IPS DF 19.7 (cell line): ENCODE measurements around the gene CMPK1.

Experiments
- DNase-seq: peaks from one replicate; pipeline ENCODE4 v3.0.0-alpha.2; 2013; ENCODE audit warnings: low read depth, low spot score

Gene CMPK1

DNA sequence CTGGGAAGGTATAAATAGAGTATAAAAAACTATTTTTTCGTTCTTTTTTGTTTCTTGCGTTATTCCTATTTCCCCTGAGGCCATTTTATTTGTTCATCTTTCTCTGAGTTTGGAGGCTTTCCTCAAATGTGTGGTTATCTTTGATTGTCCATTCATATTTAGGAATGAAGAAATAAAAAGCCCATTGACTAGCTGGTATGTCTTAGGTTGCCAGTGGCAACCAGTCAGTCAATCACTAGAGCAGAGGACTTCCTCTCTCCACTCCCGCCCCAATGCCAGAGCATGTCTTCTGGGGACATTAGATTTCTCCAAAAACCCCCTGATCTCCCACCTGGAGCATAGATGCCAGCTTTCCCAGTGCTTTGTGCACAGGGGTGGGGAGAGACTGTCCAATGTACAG, 61.8 kb downstream of the CMPK1 start:
- no peak for DNase-seq

DNA sequence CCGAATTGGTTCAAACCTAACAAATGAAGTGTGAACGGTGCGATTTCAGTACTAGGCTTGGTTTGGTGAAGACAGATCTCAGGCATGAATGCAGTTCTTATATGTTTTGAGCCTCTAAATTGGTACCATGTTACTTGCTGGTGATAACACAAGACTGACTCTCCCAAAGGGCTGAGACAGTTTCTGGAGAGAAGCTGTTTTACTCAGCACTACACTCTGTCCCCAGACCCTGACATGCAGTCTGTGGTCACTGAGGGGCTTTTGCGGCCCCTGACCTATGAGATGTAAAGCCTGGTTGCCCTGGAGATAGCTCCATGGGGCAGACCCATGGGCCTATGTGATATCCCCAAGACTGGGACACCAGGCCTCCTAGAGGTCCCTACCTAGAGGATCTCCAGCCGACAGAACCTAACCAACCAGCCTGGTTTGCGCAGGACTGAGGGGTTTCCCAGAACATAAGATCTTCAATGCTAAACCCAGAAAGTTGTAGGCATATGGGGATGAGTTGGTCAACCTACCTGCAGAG, 63.1 kb downstream of the CMPK1 start:
- no peak for DNase-seq

DNA sequence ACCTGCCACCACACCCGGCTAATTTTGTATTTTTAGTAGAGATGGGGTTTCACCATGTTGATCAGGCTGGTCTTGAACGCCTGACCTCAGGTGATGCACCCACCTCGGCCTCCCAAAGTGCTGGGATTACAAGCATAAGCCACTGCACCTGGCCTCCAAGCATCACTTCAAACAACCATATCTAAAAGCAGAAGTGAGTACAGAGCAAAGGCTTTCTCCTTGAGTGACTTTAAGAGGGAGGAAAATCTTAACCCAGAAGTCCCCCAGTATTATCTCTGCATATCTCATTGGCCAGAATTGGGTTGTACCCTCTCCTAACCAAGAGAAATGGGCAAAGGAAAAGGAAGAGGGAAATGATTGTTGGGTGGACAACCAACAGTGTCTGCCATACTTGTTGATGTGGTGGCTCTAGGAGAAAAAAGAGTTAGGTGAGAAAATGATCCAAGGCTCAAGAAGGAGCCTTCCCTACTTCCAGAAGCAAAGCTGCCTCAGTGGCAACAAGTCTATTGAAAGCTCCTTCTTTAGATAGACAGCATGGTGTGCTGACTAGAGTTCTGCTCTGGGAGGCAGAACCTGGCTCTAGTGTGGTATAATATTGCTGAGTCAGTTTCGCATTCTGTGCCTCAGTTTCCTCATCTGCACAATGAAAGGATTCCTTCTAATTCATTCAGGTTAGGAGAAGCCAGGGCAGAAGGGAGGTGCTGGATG, 65.7 kb downstream of the CMPK1 start:
- DNase-seq, result no peak

DNA sequence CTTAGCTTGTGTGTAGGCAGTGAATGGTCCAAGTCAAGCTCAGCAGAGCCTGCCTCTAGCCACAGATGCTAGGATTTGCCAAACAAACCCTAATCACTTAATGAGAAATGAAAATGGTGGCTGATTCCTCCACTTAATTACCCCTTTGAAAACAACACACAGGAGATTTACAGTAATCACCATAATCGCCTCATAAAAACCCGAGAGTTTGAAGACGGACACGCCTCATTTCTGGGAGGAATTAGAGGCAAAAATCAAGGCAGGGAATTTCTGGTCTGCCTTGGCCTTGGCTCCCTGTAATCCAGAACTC, 66.2 kb downstream of the CMPK1 start:
- DNase-seq, result no peak

DNA sequence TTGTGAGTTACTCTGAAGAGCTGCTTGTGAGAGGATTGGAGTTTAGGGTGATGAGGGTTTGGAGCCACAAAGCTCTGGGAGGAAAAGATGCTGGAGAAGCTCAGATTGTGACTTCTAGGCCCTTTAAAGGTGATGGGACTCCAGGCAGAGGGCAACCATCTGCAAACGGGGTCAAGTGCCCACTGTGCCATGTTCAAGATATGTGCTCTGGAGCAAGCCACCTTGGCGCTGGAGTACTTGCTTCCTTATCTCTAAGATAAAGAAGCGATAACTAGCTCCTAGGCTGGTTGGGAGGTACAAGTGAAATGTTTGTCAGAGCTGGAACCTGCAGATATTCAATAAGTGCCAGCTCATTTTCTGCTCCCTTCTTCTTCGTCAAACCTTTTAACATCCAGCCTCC, 68.2 kb downstream of the CMPK1 start:
- DNase-seq, result no peak

DNA sequence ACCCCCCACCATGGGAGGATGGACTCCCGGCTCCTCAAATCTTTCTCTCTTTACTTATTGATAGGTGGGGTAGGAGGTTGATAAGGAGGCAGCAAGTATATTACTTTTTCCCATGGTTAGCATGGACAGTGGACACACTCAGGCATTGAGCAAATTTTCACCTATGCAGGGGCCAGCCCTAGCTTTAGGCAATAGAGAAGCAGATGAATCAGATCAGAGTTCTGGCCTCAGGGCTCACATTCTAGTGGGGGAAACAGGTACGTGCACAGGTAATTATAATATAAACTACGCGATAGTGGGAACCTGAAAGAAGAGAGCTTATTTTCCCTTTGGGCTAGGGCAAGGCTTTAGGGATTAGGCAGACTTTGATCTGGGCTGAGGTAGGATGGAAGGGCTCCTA, 69.0 kb downstream of the CMPK1 start:
- DNase-seq, result no peak

DNA sequence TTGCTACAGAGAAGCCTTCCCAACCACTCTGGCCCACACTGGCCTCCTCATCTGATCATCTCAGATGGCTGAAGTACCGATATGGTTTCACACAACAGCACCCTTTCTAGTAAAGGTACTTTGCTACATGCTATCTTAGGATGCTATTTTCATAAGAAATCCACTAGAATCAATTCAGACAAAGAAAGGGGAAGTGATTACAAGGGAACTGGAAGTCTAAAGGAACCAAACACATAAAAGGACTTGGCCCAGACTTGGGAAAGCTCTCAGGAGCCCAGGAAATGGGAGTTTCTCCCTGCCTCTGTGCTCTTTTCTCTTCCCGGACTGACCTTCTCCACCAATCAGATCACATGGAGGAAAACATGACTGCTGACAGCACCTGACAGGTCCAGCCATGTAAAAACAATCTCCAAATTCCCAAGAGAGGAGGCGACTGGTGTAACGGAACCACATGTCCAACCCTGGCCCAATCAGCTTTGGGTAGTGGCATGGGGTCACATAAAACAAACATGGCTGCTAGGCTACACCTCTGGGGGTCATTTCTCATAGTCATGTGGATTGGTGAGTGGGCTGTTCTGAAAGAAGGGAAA, 69.8 kb downstream of the CMPK1 start:
- no peak for DNase-seq

DNA sequence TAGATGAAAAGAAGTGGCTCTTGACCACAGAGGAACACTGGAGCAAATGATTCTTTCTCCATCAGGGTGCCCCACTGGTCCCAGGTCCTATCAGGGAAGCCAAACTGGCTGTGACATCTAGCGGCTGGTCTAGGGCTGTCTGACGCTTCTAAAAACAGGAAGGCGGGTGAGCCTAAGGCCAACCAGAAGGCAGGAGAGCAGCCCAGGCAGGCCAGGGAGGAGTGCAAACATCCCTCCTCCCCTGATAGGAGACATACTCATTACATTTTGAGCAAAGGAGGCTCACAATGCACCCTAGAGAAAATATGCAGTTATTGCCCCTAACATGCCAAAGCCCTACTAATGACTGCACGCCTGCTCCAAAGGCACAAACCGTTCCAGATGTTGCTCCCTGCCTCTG, 72.1 kb downstream of the CMPK1 start:
- no peak for DNase-seq

DNA sequence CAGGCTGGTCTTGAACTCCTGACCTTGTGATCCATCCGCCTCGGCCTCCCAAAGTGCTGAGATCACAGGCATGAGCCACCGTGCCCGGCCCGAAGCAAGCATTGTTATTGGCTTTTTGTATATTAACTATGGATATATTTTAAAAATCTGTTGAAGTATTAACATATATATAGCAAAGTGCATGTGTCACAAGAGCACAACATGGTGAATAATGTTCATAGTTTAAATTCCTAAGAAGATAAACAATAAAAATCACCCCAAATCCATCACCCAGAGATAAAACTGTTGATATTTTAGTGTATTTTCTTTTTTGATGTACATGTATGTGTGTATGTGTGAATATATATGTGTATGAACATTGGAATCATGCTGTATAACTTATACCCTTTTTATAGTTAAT, 73.4 kb downstream of the CMPK1 start:
- DNase-seq, result no peak

DNA sequence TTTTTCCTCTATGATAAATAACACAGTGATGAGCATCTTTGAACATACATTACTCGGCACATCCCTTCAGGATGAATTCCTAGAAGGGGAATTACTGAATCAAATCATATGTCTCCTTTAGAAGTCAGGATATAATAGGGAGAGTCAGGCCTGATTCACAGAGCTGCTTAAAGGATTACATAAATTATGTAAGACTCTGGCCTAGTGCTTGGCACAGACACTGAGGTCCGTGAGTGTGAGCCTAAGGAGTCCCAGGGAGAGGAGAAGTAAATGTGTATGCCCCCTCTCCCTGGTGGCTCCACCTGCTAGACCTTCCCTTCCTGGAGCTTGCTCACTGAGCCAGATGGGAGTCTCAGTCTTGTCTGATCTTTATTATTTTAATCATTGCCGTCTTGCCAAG, 73.9 kb downstream of the CMPK1 start:
- no peak for DNase-seq

DNA sequence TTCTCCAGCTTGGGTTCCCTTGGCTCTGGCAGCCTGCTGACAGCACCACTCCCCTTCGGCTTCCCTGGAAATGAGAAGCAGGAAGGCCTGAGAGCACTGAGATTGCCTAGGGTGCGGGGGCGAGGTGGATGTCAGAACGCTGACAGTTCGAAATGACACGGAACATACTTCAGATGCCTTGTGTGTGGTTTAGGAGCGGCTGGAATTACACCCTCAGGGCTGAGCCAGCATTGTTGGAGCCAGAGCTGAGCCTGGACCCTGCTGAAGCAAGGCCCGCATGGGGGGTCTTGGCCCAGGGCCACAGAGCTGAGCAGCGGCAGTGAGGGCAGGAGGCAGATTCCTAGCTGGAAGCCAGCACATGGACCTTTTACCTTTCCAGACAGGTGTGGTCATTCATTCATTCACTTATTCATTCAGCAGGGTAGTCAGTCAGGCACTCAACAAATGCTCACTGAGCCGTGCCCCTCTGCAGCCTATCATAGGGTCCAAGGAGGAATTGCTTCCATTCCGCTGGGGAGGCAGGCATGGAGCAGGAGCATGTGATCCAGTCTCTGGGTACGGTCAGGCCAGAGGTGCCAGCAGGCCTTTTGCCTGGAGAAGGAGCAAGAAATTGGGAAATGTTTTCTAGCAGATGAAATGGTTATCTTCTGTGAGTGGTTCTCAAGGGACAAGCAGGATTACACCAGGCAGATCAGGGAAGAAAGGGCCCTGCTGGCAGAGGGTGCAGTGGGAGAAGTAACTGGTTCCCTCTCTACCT, 75.9 kb downstream of the CMPK1 start:
- no peak for DNase-seq

DNA sequence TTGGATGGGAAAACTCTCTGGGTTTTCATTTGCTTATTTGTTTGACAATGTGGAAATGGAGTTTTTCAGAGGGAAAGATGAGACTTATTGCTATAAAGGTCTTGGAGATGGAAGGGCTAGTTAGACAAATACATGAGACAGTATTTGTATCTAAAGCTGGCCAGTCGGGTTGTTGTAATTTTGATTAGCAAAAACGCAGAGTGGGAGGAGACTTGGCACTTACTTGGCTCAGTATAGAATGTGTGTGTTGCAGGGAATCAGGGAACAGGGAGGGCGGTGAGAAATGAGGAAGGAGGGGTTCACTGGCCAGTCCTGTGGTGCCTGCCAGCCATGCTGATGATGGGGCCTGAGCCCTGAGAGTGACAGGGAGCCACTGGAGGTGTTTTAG, 76.5 kb downstream of the CMPK1 start:
- DNase-seq, result no peak

DNA sequence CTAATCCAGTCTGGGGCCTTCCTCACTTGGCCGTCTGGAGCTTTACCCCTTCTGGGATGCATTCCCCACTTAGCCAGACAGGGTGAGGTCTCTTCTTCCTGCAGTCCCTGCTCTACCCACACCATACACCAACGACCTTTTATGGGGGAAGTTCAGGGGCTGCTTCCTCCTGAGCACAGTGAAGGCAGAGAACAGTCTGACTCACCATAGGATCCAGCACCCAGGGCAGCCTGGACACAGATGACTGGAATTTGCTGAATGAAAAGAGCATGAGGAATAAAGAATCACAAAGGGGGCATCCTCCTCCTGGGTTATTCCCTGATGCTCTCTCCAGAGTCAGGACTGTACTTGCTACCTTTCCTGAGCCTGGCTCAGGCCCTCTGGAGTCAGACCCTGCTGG, 77.8 kb downstream of the CMPK1 start:
- no peak for DNase-seq

DNA sequence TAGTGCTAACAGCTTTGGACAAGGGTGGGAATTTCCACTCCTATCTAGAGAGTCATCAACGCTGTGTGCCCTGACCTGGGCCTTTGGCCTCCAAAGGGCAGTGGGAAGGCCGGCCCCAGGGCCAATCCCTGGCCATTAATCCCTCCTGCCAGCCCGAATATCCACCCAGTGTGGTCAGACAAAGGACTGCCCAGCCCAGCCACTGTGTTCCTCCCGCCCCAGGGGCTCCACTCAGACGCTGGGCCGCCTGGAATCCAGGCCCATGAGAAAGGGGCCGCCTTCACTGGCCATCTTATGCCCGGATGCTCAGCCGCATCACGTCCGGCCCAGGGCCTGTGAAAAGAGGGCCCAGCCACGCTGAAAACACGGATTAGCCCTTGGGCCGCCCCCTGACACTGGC, 78.8 kb downstream of the CMPK1 start:
- no peak for DNase-seq

DNA sequence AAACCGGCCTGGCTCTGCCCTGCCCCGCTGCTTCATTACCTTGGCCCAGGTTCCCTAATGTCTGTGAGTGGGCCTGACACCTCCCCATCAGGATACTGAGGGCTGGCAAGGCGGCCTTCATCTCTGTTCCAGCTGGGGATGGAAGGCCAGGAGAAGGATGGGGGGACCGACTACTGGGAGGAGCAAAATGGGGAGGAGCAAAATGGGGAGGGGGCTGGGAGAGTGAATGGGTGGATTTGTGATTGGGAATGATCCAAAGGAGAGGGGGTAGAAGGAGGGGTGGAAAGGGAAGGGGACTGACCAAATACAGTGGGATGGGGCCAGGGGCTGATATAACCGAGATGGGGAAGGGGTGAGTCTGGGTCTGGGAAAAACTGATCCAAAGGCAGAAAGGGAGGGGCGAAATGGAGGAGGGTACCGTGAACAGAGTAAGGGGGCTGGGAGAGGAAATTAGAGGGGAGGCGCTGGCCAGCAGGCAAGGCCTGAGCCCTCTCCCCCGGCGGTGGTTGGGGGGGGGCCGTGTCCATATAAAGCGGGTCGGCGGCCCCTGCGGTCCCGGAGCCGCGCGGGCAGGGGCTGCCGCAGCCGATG, 82.2 kb downstream of the CMPK1 start, which contains the start of gene FOXE3:
TSS of gene FOXE3 (plus strand) at position 558 of the 591 bp plus-strand sequence. CDS start at position 589, 31 bp downstream.
- no peak for DNase-seq

DNA sequence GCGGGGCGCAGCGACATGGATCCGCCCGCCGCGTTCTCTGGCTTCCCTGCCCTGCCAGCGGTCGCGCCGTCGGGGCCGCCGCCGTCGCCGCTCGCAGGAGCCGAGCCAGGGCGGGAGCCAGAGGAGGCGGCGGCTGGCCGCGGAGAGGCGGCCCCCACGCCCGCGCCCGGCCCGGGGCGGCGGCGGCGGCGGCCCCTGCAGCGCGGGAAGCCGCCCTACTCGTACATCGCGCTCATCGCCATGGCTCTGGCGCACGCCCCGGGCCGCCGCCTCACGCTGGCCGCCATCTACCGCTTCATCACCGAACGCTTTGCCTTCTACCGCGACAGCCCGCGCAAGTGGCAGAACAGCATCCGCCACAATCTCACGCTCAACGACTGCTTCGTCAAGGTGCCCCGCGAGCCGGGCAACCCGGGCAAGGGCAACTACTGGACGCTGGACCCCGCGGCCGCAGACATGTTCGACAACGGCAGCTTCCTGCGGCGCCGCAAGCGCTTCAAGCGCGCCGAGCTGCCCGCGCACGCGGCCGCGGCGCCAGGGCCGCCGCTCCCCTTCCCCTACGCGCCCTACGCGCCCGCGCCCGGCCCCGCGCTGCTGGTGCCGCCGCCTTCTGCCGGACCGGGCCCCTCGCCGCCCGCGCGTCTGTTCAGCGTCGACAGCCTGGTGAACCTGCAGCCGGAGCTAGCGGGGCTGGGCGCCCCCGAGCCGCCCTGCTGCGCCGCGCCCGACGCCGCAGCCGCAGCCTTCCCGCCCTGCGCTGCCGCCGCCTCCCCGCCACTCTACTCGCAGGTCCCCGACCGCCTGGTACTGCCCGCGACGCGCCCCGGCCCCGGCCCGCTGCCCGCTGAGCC, 83.0 kb downstream of the CMPK1 start:
- DNase-seq, result no peak

DNA sequence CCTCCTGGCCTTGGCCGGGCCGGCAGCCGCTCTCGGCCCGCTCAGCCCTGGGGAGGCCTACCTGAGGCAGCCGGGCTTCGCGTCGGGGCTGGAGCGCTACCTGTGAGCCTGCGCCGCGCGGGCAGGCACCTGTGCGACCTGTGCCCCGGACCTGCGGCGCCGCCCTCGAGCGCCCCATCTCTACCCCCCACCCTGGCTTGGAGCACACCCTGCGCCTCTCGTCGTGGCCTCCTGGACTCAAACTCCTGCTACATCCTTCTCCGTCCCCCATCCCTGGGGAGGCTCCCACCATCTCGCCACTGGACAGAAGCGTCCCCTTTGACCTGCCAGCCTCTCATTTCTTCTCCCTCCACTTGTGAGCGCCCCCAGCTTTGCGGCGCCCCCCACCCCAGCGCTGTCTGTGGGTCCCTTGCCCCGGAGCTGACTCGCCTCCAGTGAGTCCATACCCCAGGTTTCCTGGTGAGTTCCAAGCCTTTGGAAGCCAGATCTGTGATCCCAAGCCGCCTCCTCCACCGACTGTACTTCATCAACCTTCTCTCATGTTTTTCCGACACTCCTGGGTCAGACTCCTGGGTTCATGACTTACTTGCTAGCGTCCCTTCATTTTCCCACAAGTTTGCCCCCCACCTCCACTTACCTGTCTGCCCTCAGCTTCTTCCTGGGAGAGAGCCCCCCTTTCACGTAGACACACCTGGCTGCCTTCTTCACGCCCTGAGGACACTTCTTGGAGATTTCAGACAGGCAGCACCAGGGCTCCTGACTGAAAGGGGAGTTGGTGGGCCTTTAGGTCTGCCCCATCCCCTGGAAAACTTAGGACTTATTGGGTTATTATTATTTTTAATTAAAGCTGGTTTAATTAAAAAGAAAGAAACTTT, 83.8 kb downstream of the CMPK1 start:
- no peak for DNase-seq

DNA sequence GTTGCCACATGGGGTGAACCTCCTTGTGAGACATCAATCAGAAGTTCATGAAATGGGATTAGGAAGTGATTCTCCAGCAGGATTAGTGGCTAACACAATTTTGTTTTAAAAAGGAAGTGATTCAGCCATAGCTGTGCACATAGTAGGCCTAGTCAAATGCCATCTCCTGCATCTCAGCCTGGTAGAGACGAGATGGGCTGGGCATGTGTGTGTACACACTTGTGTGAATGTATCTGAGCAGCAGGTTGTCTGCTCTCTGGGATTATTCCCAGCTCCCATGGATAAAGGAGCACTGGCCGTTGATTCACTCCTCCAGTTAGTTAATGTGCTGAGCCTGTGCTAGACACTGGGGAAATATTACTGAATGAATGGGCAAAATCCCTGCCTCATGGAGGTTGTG, 84.5 kb downstream of the CMPK1 start:
- no peak for DNase-seq

DNA sequence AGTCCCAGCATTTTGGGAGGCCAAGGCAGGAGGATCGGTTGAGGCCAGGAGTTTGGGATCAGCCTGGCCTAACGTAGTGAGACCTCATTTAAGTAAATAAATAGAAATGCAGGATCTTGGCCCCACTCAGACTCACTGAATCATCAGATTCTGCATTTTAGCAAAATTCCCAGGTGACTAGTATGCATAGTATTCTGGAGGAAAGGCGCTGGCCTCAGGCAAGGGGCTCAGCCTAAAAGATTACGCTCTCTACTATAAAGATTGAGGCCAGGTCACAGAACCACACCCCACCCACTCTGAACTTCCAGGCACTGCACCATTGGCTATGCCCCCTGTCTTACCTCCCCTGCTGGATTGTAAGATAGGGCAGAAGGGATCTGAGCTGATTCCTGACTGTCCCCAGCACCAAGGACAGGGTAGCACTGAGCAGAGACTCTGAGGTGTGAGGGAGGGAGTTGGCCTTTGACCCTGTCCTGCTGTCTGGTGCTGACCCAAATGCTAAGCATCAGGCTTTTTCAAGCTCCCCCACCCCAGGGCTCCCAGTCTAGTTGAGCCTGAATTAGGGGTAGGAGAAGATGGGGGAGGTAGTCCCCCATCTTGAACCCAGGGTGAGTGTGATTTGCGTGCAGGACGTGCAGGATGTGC, 85.2 kb downstream of the CMPK1 start:
- no peak for DNase-seq

DNA sequence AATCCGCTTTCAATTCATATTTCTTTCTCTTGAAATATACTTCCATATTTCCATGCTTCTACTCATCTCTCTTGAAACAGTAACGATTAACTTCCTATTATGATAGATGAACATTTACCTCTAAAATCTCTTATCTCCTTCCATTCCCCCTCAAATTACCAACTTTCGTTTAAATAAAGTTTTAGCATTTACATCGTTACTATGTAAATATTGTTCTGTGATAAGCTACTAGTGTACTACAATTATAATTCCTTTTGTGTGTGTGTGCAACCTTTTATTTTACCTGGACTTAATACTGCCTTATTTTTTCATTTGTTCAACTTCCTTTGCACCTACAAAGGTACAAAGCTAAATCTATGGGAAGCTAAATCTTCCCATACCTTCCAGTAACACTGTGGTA, 87.0 kb downstream of the CMPK1 start:
- no peak for DNase-seq
